NCI-H524 treated with DMSO at 0.1 percent for 48 hours (cell line): ENCODE measurements around the gene KIAA1958.
A peak's percentile ranks its signal among the peaks of the same experiment; 100 is the strongest.
"Not testable (repeated sequence)": the region's sequence is repeated elsewhere in the genome, so short reads cannot be mapped to it uniquely, and the experiment has no call there.

ENCODE experiments used
- DNase-seq: peaks from one replicate; lab custom pipeline; 2025; lab: John Stamatoyannopoulos, UW

Gene KIAA1958

DNA sequence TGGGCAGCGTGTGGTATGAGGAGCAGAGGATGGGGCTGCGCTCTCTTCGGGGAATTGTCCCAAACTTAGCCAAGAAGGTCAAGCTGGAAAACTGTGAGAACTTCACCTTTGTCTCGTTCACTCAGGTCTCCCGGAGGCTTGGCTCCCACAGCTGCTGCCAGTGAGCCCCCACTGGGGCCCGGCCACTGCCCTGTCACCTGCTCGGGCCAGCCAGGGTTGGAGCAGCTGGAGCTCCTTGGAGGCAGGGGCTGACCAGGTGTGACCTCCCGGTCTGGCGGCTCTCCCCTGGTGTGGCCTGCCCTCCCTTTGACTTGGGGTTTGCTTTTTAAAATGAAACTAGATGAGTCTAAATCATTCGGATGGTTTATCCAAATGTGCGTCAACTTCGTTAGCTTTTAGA, 173.3 kb downstream of the KIAA1958 start:
- no peak for DNase-seq

DNA sequence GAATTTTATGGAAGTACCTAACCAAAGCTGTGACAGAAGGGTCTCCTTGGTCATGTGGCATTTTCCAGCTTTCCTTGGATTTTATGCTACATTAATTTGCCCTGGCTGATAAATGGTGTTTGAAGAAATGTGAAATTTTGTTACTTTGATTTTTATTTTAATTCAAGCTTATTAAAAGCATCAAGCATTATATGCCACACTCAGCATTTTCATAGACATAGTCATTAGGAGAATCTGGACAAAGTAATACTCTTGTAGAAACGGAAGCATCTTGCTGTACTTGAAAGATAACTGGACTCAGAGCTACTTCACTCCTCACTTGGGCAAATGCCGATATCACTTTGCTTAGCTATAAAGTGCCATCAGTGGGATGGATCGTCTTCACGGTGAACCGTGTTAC, 177.1 kb downstream of the KIAA1958 start:
- no peak for DNase-seq

DNA sequence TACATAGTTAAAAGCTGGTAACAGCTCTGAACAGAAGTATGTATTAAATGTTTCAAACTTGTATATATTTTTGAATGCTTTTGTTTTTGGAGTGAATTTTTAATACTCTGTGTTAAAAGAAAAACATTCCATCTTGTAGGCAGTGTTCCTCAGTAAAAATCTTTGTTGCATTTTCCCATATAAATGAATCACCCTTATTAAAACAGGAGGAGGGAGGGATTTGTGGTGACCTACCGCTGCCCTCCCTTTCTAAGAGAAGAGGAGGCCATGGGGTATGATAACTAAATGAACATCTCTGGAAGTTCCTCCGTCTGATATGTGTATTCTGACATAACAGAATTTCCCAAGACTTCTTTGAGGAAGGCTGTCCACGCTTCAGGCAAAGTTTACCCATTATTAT, 177.9 kb downstream of the KIAA1958 start:
- no peak for DNase-seq

DNA sequence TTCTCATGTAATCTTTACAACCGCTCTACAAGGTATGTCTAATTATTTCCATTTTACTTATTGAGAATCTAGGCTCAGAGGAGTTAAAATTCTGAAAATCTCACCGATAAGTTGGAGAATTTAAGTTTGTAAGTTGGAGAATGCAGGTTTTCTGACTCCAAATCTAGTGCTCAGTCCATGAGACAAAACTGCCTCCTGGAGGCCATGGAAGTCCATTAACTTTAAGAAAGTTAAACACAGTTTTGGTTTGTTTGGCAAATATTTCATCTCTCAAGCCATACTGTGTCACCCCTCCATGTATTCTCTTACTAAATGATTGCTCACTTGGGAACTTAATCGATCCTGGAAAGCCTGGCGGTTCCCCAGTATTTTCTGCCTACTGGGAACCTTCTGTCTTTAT, 178.7 kb downstream of the KIAA1958 start:
- DNase-seq: no peak

DNA sequence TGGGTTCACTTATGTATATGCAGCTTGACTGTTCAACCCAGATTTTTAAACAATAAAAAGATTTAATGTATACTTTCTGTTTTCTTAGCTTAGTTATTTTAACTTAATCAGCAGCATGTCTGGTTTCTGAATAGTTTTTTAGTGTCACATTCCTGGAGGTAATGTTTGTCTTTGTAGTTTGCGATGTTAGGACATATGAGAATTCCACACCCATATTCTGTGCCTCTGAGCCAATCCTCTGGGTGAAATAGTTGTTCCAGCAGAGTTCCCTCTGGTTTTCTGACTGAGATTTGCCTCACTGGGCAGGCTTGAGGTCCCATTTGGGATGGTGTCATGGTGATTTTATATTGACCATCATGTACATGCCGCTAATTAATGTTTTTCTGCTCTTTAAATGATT, 182.7 kb downstream of the KIAA1958 start:
- DNase-seq: no peak

DNA sequence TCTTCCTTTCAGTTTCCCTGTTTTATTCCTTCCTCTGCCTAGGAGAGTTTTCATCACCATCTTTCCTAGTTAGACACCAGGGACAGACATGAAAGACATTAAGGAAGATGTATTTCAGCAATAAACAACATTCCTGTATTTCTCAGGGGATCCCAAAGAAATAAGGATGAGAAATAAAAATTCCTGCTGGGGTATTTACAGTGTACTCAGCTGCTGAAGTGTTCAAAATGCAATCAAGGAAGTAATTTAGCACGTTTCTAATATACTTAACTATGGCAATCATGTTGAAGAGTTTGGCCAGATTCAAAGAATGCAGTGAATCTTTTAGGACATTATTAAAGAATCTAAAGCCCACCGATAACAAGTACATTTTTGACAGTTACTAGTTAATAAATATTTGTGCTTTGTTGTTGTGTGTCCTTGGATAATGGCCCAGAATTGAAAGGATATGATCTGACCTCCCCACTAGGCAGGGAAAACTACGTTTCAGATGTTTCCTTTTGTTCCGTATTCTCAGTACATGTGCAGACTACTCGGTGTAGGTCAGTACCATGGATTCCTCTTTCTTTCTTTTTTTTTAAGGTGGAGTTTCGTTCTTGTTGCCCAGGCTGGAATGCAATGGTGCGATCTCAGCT, 184.5 kb downstream of the KIAA1958 start:
- DNase-seq: no peak

DNA sequence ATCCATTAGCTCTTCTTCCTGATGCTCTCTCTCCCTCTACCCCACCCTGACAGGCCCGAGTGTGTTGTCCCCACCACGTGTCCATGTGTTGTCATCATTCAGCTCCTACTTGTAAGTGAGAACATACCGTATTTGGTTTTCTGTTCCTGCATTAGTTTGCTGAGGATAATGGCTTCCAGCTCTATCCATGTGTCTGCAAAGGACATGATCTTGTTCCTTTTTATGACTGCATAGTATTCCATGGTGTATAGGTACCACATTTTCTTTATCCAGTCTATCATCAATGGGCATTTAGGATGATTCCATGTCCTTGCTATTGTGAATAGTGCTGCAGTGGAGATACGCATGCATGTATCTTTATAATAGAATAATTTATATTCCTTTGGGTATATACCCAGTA, 186.6 kb downstream of the KIAA1958 start:
- not testable (repeated sequence) for DNase-seq

DNA sequence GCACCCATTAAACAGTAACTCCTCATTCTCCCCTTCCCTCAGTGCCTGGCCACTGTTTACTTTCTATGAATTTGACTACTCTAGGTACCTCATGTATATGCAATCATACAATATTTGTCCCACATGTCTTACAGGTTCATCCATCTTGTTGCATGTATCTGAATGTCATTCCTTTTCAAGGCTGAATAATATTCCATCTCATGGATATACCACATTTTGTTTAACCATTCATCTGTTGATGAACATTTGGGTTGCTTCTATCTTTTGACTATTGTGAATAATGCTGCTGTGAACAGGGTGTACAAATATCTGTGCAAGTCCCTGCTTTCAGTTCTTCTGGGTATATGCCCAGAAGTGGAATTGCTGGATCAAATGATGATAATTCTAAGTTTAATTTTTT, 190.4 kb downstream of the KIAA1958 start:
- DNase-seq: no peak

DNA sequence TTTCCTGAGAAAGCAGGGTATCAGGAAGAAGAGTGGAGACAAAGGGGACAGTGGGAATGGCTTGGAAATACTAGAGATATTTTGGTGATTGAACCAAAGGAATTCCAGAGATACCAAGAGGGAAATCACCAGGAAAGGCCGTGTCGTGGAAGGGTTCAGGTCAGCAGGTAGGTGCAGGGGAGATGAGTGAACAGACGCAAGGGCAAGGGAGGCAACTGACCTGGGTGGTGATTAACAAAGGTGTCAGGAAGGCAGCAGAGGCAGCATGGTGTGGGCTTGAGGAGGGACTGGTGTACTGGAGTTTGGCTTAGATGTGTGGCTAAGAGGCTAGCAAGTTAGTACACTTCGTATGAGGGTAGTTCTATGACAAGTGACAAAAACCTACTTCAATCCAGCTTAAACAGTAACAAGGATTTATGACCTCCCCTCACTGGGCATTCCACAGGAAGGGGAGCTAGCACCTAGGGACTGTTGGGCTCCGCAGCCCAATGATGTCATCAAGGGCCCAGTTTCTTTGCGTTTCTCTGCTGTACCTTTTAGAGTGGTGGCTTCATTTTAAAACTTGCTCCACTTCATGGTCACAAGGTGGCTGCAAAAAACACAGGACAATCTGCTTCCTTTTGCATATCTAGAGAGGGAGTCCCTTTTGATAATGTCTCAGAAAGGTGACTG, 194.2 kb downstream of the KIAA1958 start:
- DNase-seq: no peak

DNA sequence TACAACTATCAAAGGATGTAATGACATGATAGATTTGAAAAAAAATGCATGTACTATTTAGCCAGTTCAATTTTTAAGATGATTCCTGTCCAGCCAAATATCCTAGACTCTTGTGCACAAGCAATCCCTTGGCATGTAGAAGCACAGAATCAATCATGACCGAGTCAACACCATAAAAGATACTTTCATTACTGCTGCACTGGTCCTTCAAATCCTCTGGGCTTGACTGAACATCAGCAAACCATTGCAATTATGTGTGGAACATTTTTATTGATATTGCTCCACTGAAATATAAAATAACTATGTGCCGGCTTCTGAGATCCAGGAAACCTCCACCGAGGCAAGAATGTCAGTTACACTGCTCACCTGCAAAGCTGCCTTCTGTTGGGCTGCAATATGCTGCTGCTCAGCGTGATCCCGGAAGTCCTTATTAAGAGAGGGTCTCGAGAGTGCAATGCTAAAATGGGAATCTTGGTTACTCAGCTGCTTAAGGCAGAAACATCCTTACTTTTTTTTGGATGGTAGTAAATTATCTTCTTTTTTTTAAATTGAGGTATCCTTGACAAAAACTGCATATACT, 202.6 kb downstream of the KIAA1958 start:
- DNase-seq: no peak

DNA sequence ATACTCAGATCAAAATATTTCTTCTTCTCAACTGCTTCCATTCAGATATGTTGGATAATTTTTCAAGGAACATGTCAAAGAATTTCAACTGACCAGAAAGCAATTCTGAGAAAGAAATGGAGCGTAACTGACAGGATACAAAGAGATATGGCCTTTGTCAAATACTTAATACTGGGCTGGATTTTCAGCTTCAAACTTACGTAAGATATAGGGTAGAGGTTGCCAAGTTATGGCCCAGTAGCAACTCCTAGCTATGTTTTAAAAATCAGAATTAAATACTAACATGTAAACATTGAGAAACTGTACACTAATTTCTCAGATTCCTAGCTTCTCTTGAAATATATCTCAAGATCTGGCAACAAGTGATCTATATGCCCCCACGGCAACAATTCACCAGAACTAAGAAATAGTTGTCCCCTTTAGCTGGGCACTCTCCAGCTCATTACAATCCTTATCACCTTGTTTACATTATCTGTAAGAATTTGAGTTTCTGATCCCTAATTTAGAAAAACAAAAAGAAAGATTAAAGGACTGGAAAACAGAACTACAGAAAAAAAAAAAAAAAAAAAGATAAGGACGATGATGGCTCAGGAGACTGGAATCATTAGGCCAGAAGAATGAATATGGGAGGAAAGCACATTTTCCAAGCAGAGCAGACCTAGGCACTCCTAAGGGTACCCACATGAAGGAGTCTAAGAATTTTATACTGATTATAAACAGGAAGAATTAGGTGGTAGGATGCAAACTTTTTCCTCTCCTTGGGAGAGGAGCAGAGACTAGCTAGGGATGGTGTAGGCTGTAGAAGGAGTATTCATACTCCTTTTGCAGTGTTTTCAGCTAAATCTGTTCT, 208.3 kb downstream of the KIAA1958 start:
- no peak for DNase-seq

DNA sequence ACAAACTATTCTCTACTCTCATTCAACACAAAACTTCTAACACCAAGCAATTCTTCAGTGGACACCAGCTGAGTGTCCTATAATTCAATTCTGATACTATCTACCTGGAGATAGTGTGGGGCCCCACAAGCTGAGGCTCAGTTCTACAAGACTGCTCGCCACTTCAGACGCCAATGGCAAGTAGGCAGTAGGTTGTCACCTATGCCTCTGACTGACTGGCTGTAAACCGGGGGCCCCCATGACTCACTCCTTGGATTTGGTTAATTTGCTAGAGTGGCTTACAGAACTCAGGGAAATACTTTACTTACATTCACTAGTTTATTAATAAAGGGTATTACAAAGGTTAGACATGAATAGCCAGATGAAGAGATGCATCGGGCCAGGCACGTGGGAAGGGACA, 209.8 kb downstream of the KIAA1958 start:
- no peak for DNase-seq

DNA sequence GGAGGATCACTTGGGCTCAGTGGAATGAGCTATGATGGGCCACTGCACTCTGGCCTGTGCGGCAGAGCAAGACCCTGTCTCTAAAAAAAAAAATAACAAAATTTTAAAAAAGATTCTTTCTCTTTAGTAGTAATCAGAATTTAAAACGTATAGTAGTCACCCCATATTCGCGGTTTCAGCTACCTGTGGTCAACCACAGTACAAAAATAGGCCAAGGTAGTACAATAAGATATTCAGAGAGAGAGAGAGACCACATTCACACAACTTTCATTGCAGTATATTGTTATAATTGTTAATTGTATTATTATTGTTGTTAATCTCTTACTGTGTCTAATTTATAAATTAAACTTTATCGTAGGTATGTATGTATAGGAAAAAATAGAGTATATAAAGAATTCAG, 212.6 kb downstream of the KIAA1958 start:
- DNase-seq: no peak

DNA sequence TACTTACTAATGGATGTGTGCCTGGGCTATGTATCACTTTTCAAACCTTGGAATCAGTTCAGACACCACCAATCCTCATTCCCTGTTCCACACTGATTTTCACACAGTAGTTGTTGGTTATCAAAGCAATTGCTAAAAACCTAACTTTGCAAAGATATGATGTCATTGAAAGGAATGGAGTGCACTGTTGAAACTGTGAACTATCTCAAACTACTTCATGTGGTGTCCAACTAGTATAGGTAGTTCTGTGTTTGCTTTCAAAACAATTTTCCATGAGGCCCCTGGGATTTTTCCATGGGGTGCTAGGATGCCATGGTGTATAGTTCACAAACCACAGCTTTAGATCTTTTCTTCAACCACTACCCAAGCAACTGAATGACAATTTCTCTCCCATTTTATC, 213.5 kb downstream of the KIAA1958 start:
- DNase-seq: no peak

DNA sequence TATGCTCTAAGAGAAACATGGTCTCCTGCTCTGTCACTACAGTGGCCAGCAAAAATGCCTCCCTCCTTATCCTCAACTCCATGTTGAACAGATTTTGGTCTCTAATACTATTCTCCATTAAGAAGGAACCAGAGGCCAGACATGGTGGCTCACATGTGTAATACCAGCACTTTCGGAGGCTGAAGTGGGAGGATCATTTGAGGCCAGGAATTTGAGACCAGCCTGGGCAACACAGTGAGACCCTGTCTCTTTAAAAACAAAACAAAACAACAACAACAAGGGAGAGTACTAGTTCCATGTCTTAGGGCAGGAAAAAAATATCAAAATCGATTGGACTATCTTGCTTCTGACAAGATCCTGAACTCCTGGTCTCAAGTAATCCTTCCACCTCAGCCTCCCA, 216.7 kb downstream of the KIAA1958 start:
- DNase-seq: no peak

DNA sequence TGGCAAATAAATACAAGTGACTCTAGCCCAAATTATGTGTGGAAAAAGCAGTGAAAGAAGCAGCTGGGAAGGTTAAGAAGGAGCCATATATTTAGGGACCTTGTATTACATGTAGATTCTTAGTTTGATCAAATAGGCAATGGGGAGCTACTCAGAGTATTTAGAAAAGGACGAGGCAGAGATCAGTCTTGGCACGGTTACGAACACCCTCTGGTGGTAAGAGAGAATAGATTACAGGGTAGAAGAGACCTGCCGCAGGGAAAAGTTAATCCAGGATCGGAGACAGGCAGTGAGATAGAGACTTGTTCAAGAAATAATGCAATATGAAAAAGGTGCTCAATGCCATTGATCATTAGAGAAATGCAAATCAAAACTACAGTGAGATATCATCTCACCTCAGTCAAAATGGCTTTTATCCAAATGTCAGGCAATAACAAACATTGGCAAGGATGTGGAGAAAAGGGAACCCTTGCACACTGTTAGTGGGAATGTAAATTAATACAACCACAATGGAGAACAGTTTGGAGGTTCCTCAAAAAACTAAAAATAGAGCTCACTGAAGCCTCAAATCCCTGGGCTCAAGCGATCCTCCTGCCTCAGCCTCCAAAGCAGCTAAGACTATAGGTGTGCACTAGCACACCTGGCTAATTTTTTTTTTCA, 219.3 kb downstream of the KIAA1958 start:
- no peak for DNase-seq

DNA sequence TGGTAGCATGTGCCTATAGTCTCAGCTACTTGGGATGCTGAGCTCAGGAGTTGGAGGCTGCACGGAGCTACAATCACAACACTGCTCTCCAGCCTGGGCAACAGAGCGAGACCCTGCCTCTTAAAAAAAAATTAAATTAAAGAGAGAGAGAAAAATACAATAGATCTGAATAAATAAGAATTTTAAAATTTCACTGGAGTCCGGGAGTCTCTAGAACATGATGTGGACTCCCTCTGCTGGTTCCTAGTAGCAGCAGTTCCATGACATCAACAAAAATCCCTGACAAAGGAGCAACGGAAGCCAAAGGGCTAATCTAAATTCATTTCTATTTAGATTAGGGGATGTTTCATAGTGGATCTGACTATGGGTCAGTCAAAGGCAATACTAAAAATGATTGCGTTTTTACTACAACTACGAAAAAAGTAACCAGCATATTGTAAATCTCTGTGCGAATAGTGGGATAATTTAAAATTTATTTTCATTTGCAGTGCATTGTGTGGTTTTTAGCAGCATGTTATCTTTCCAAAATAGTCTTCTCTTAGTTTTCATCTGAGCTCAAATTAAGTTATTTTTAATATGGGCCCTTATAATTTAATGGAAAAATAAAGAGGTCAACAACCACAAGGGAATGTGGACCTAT, 224.5 kb downstream of the KIAA1958 start:
- no peak for DNase-seq

DNA sequence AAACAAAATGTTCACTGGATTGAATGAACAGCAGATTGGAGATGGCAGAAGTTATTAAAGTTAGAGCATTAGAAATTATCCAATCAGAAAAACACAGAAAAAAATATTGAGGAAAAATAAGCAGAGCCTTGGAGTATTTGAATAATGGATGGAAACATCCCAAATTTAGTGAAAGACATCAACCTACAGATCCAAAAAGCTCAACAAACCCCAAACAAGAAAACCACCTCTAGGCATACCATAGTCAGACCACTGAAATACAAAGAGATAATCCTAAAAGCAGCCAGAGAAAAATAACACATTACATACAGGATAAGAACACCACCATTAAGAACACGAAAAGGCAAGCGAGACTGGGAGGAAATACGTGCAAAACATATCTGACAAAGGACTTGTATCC, 226.1 kb downstream of the KIAA1958 start:
- DNase-seq: no peak

DNA sequence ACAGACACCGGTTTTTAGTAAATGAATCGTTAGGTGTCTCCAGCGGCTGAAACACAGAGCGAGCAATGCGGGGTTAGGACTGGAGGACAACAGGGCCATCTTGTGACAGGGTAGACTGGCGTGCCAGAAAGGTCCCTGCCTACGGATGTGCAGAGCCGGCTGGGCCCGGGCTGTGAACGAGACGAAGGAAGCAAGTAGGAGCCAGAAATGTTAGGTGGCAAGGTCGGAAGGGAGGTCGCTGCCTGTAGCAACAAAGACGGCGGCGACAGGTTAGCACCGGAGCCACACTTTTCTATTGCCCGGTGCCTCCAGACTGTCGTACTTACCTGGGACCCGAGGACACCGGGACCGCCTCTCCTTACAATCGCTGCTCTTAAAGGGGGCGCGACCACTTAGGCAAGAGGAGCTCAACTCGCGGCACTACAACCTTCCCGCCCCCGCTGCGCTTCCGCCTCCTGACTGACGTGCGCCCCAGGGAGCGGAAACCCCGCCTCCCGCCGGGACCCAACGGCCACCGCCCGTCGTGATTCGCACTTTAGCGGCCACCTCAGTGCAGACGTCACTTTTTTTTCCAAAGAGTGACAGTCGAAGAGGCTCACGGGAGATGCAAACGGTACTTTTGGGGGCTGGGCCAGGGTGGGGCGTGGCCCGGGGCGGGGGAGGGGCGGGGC, 231.2 kb downstream of the KIAA1958 start, which contains the start of gene INIP:
Gene INIP, minus strand, starts transcription at position 457 of the 671 bp plus-strand sequence. CDS start 1,632 bp downstream, outside the sequence.
- DNase-seq: peak; percentile 87
